Measurements from ENCODE around the gene EFCAB14.
"Not testable (repeated sequence)": the region's sequence is repeated elsewhere in the genome, so short reads cannot be mapped to it uniquely, and the experiment has no call there.

EFCAB14 gene

DNA sequence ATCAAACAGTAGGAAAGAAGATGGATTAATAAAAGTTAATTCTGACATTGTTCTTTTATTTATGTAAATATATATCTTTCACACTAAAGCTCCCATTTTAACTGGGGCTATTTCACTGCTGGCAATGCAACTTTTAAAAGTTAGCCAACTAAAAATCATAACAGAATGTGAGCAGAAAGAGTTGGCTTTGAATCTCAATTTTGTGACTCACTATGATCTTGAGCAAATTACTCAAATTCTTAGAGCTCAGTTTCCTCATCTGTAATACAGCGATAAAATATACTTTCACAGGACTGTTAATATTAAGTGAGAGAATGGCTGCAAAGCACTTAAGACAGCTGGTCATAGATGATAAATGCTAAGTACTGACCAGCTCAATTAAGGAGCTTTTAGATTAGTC lies 10.8 kb downstream of the EFCAB14 start:
- TF ChIP-seq, protein P1, sequence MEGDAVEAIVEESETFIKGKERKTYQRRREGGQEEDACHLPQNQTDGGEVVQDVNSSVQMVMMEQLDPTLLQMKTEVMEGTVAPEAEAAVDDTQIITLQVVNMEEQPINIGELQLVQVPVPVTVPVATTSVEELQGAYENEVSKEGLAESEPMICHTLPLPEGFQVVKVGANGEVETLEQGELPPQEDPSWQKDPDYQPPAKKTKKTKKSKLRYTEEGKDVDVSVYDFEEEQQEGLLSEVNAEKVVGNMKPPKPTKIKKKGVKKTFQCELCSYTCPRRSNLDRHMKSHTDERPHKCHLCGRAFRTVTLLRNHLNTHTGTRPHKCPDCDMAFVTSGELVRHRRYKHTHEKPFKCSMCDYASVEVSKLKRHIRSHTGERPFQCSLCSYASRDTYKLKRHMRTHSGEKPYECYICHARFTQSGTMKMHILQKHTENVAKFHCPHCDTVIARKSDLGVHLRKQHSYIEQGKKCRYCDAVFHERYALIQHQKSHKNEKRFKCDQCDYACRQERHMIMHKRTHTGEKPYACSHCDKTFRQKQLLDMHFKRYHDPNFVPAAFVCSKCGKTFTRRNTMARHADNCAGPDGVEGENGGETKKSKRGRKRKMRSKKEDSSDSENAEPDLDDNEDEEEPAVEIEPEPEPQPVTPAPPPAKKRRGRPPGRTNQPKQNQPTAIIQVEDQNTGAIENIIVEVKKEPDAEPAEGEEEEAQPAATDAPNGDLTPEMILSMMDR (IDR thresholded peaks at IDR 0.05; ENCODE audit: insufficient read depth, low read depth, low read length, missing control alignments), result no peak
- DNase-seq (ENCODE audit: low read depth), result no peak
- no peak overlapping the region for H3K4me3 ChIP-seq (ENCODE audit: low read length)

DNA sequence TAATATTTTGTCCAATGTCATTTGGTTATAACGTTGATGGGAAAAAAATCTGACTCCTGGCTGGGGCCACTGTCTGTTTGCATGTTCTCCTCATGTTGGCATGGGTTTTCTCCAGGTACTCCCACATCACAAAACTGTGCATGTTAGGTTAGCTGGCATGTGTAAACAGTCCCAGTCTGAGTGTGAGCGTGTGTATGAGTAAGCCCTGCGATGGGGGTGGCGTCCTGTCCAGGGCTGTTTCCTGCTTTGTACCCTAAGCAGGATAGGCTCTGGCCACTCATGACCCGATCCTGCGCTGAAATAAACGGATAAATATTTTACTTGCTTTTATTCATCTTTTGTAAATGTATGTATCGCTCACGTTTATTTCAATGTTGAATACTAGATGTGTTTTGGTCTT lies 13.5 kb downstream of the EFCAB14 start:
- no peak overlapping the region for H3K4me3 ChIP-seq (ENCODE audit: low read length)
- TF ChIP-seq, protein P1 (IDR thresholded peaks at IDR 0.05; ENCODE audit: insufficient read depth, low read depth, low read length, missing control alignments), result no peak
- DNase-seq (ENCODE audit: low read depth), result peak; percentile 64

DNA sequence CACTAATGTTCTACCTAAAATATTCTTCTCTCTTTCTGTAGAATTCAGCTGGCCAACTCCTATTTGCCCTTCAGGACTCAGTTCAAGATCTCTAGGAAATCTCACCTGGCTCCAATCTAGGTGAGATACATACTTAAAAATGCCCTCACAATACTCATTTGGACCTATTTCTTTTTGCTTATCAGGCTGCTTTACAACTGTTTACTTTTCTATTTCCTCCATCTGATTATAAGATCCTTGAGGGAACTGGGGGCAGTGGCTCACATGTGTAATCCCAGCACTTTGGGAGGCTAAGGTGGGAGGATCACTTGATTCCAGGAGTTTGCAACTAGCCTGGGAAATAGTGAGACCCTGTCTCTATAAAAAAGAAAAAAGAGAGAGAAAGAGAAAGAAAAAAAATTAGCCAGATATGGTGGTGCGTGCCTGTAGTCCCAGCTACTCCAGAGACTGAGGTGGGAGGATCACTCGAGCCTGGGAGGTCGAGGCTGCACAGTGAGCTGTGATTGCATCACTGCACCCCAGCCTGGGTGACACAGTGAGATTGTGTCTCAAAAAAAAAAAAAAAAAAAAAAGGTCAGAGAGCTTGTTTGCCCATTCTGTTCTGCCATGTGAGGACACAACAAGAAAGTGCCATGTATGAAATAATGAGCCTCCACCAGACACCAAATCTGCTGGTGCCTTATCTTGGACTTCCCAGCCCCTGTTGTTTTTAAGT lies 14.8 kb downstream of the EFCAB14 start:
- TF ChIP-seq, protein P1 (IDR thresholded peaks at IDR 0.05; ENCODE audit: insufficient read depth, low read depth, low read length, missing control alignments), result no peak
- no peak overlapping the region for H3K4me3 ChIP-seq (ENCODE audit: low read length)
- no peak for DNase-seq (ENCODE audit: low read depth)

DNA sequence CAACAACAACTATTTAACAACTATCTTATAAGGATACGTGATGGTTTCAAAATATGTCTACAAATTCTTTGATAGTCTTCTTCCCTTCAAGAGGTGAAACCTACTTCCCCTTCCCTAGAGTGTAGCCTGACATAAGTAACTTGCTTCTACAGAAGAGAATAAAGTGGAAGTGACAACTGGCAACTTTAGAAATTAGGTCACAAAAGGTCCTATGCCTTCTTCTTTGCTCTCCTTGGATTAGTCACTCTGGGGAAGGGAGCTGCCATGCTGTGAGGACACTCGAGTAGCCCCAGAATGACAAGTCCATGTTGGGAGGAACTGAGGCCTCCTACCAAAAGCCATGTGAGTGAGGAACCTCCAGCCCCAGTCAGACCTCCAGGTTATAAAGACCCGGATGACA lies 19.2 kb downstream of the EFCAB14 start:
- TF ChIP-seq, protein P1 (IDR thresholded peaks at IDR 0.05; ENCODE audit: insufficient read depth, low read depth, low read length, missing control alignments), result no peak
- no peak overlapping the region for H3K4me3 ChIP-seq (ENCODE audit: low read length)
- DNase-seq (ENCODE audit: low read depth), result no peak

DNA sequence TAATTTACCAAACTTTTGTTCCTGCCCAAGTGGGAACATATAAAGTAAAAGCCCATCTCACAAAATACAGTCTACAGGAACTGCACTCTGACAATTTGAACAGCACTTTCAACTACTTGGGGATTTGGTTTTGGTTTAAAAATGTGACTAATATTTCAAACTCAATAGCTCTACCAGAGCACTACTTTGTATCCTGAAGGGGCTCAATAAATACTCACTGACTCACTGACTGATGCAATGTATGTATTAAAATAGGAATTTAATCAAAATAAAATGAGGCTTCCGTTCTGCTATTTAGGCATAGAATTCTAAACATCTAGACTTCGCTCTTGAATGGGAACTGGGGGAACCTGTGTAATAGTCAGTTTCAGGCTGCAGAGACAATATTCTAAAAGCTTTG lies 21.9 kb downstream of the EFCAB14 start:
- no peak overlapping the region for H3K4me3 ChIP-seq (ENCODE audit: low read length)
- no peak for DNase-seq (ENCODE audit: low read depth)
- TF ChIP-seq, protein P1 (IDR thresholded peaks at IDR 0.05; ENCODE audit: insufficient read depth, low read depth, low read length, missing control alignments), result no peak

DNA sequence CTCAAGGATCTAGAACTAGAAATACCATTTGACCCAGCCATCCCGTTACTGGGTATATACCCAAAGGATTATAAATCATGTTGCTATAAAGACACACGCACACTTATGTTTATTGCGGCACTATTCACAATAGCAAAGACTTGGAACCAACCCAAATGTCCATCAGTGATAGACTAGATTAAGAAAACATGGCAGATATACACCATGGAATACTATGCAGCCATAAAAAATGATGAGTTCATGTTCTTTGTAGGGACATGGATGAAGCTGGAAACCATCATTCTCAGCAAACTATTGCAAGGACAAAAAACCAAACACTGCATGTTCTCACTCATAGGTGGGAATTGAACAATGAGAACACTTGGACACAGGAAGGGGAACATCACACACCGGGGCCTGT lies 24.2 kb downstream of the EFCAB14 start:
- not testable (repeated sequence) for DNase-seq (ENCODE audit: low read depth); H3K4me3 ChIP-seq (ENCODE audit: low read length)

DNA sequence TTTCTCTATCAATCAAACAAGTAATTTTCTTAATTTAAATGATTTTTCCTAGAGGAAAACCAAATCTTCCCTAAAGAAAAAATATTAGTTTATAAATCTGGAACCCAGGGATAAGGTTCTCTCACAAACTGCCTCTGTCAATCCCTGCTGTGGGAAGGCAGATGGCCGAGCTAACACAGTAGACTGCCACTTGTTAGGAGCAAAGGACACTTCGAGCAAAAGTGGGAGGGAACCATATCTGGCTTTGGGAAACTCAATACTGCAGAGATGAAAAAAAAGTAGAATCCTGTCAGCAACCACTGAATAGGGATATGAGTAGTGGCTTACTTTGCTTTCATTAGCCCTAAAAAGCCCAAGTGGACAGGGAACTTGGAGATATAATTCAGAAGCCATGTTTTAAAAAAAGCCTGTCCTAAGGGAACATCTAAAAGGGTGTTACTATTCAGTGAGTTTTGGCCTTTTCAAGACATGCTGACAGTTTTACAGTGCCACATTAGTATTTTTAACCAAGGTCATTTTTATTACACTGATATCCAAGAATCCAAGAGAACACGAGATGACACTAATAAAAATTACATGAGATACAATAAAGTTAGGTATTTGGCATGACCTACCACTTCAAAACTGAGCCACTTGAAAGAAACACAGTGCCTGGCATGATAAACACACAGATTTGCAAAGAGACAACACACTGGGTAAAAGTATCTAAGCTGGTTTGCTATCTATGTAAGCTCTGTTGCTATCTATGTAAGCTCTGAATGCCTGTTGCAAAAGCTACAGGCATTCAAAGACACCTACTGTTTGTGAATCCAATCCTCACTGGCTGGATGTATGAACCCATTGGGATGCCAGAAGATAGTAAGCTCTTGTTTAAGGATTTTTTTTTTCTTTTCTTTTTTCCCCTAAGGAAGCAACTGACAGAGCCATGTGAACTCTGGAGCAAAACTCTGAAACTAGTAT lies 25.8 kb downstream of the EFCAB14 start:
- TF ChIP-seq, protein P1 (IDR thresholded peaks at IDR 0.05; ENCODE audit: insufficient read depth, low read depth, low read length, missing control alignments), result no peak
- DNase-seq (ENCODE audit: low read depth), result no peak
- no peak overlapping the region for H3K4me3 ChIP-seq (ENCODE audit: low read length)

Measured in epithelial cell of esophagus (primary cell).